ENCODE data around the gene RTKN2.

Gene RTKN2

DNA sequence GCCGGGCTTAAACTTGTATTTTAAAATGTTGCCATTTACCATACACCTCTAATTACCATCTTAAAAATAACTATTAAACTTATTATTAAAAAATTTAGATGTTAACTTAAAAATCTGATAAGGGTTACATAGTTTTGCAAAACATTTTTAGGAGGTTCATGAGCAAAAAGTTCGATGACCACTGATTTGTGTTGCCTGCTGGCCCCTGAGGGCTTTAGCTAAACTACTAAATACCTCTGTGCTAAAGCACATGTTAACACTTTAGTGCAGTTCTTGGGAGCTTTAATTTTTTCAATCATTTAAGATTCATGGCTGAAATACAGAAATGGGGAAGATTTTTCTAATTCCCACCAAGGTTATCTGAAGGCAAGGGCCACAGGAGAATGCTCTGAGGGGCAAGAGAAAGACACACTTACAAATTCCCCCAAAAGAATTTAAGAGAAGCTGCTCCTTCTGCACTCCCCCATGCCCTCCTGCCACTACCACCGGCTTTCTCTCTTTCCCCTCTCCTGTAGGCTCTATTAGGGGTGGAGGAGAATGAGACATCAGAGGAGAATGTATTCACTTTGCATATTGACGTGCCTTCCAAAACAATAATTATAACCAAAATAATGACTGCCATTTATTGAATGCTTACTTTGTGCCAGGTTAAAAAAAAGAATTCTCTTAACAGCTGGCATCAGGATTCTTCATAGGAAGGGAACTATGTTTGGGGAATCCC lies 106.2 kb downstream of the RTKN2 start:
- TF ChIP-seq, protein P1, sequence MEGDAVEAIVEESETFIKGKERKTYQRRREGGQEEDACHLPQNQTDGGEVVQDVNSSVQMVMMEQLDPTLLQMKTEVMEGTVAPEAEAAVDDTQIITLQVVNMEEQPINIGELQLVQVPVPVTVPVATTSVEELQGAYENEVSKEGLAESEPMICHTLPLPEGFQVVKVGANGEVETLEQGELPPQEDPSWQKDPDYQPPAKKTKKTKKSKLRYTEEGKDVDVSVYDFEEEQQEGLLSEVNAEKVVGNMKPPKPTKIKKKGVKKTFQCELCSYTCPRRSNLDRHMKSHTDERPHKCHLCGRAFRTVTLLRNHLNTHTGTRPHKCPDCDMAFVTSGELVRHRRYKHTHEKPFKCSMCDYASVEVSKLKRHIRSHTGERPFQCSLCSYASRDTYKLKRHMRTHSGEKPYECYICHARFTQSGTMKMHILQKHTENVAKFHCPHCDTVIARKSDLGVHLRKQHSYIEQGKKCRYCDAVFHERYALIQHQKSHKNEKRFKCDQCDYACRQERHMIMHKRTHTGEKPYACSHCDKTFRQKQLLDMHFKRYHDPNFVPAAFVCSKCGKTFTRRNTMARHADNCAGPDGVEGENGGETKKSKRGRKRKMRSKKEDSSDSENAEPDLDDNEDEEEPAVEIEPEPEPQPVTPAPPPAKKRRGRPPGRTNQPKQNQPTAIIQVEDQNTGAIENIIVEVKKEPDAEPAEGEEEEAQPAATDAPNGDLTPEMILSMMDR (IDR thresholded peaks at IDR 0.05; ENCODE audit: control insufficient read depth, insufficient read depth, low read depth, low read length, missing control alignments) = no peak
- DNase-seq (ENCODE audit: low read depth) = no peak
- H3K4me3 ChIP-seq (ENCODE audit: control insufficient read depth, low read depth, low read length) = no peak overlapping the region

DNA sequence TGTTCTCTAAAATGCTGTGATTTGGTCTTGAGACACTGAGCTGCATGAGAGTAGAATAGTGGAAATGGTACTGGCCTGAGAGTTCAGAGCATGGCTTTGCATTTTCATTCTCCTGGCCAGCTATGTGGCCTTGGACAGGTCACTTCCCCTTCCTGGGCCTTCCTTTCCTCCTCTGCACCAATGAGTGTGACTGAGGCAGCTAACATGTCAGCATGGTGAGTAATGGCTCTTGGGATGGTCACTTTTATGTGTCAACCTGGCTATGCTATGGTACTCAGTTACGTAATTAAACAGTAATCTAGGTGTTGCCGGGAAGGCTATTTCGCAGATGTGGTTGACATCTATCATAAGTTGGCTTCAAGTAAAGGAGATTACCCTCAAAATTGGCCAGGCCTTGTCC lies 109.3 kb downstream of the RTKN2 start:
- no peak overlapping the region for H3K4me3 ChIP-seq (ENCODE audit: control insufficient read depth, low read depth, low read length)
- no peak for DNase-seq (ENCODE audit: low read depth)

DNA sequence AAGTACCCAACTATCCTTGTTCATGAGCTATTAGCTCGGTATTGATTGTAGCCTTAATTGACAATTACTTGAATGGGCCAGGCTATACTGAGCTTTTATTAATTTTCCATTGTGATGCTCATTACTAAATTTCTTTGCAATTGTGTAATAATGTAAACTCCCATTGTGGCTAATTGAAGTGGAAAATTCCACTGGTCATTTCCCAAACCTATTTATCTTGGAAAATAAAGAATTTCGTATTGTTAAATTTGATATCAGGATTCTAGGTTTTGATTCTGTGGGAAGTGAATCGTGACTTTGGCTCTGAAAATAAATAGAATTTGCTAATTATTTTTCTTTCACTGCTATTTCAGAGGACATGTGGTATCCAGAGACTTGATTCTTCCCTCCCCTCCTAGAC lies 111.0 kb downstream of the RTKN2 start:
- no peak for DNase-seq (ENCODE audit: low read depth)
- TF ChIP-seq, protein P1 (IDR thresholded peaks at IDR 0.05; ENCODE audit: control insufficient read depth, insufficient read depth, low read depth, low read length, missing control alignments) = no peak
- no peak overlapping the region for H3K4me3 ChIP-seq (ENCODE audit: control insufficient read depth, low read depth, low read length)

More for the DNA sequence above, 109.3 kb downstream of the RTKN2 start:
- TF ChIP-seq, protein P1 (IDR thresholded peaks at IDR 0.05; ENCODE audit: control insufficient read depth, insufficient read depth, low read depth, low read length, missing control alignments) = no peak

DNA sequence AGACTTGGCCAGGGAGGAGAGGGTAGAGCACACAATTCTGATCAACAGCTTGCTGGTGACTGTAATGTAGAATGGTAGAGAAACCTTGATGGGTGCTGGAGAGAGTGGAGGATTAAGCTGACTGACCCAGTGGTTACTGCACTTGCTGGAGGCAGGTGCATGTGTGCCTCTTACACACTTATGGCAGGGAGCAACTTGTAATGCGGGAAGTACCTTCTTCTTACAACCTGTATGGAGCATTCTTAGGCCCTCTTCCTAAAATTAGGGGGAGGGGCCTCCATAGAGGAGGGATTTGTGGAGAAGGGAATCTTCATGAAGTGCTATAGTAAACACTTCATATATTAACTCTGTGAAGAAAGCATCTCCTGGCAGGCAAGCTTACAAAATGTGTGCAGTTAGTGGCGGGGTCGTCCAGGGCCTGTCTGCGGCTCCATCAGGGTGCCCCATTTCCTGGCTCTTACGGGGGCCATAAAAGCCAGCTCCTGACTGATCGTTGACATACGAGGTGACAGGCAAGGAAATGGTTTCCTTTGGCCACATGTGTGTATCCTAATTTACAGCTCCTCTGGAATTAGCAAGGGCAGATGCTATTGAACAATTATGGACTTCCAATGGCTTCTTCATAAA lies 113.5 kb downstream of the RTKN2 start:
- TF ChIP-seq, protein P1 (IDR thresholded peaks at IDR 0.05; ENCODE audit: control insufficient read depth, insufficient read depth, low read depth, low read length, missing control alignments) = no peak
- H3K4me3 ChIP-seq (ENCODE audit: control insufficient read depth, low read depth, low read length) = no peak overlapping the region
- no peak for DNase-seq (ENCODE audit: low read depth)

DNA sequence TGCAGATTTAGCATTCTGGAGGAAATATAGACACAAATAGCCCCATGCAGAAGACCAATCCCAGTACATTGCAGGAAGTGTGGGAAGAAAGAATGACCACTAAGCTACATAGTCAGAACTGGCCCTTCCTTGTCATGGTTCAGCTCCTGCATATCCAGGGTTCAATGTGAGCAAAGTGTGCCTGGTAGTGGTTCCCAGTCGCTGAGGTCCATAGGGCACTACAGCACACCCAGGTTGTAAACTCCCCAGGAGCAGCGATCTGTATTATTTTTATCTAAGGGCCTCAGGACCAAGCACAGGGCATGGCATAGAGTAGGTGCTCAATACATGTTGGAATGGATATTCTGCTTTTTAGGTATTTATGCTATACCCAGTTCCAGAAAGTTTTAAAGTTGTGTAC lies 114.4 kb downstream of the RTKN2 start:
- DNase-seq (ENCODE audit: low read depth) = no peak
- TF ChIP-seq, protein P1 (IDR thresholded peaks at IDR 0.05; ENCODE audit: control insufficient read depth, insufficient read depth, low read depth, low read length, missing control alignments) = no peak
- no peak overlapping the region for H3K4me3 ChIP-seq (ENCODE audit: control insufficient read depth, low read depth, low read length)

DNA sequence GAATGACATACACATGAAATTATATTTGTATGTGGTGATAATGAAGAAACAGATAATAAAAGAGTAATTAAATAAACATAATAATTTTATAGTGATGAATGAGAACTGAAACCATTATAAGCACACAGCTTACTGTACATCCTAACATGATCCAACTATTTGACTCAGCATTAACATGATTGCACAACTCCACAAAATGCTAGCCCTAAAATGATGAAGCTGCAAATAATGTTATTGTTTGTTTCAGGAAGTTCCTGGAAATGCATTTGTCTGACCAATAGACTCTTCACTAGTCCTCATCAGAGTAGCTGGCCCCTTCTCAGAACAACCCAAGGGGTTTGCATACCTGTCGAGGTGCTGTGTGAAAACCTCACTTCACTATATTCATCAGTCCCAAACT lies 115.5 kb downstream of the RTKN2 start:
- DNase-seq (ENCODE audit: low read depth) = peak; percentile 50
- TF ChIP-seq, protein P1 (IDR thresholded peaks at IDR 0.05; ENCODE audit: control insufficient read depth, insufficient read depth, low read depth, low read length, missing control alignments) = no peak
- H3K4me3 ChIP-seq (ENCODE audit: control insufficient read depth, low read depth, low read length) = no peak overlapping the region
